Astrocyte (in vitro differentiated cells and primary cell): ENCODE measurements around the gene DISP1.

Experiments used
- EZH2 ChIP-seq: IDR thresholded peaks from 2 replicates; pipeline ENCODE4 v1.6.1; 2012; ENCODE audit warnings: mild to moderate bottlenecking, low read length, inconsistent platforms; ENCODE audit not compliant: insufficient read depth
- TF ChIP-seq, protein P1 (sequence below): IDR thresholded peaks from 2 replicates; pipeline ENCODE4 v1.5.1; 2011; ENCODE audit warnings: low read depth, mild to moderate bottlenecking, inconsistent platforms, low read length, moderate library complexity; ENCODE audit not compliant: insufficient read depth

DNA sequence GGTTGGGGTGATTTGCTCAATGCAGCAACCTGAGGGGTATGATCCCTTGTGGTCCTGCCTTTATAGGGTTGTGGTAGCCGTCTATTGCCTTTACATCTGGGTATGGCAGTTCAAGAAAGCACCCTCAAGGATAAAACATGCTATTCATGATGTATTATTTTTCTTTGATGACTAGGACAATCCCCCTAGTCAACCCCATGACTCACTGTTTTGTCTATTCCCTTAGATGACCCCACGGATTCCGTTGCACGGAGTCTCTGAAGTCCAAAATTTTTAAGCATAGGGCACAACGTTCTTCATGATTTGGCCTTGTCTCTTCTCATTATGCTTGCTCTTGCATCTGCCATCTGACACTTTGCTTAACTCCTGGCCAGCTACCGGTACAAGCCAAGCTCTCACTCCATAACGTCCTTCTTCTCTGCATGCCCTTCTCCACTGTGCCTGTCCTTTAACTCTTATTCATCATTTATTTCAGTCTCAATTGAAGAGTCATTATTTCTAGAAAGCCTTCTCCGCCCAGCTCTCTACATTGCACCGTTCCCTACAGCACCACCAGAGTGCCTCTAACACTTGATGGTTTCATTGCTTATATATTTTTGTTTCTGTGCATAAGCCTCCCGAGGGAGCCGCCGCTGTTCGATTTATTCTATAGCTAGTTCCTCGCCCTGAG lies 838 bp upstream of the DISP1 start:
- TF ChIP-seq, protein P1, sequence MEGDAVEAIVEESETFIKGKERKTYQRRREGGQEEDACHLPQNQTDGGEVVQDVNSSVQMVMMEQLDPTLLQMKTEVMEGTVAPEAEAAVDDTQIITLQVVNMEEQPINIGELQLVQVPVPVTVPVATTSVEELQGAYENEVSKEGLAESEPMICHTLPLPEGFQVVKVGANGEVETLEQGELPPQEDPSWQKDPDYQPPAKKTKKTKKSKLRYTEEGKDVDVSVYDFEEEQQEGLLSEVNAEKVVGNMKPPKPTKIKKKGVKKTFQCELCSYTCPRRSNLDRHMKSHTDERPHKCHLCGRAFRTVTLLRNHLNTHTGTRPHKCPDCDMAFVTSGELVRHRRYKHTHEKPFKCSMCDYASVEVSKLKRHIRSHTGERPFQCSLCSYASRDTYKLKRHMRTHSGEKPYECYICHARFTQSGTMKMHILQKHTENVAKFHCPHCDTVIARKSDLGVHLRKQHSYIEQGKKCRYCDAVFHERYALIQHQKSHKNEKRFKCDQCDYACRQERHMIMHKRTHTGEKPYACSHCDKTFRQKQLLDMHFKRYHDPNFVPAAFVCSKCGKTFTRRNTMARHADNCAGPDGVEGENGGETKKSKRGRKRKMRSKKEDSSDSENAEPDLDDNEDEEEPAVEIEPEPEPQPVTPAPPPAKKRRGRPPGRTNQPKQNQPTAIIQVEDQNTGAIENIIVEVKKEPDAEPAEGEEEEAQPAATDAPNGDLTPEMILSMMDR, result no peak
- TF ChIP-seq EZH2, result no peak
